ENCODE data around the gene WDTC1.

Gene WDTC1

GRCh38 chr1:27342391-27342777 is 108.0 kb downstream of the WDTC1 start:
- Histone ChIP-seq H3K36me3 (no peaks in the 10 kb centered on the region), H3K4me1 (no peaks in the 10 kb centered on the region), H3K27me3 (no peaks in the 10 kb centered on the region), H3K9me3 (no peaks in the 10 kb centered on the region), H3K4me3 (ENCODE audit: low read depth, low read length) (no peak overlapping the region)
- no peak for DNase-seq
- no peak for TF ChIP-seq CTCF (IDR thresholded peaks at IDR 0.05; ENCODE audit: low read depth, low read length)

DNA sequence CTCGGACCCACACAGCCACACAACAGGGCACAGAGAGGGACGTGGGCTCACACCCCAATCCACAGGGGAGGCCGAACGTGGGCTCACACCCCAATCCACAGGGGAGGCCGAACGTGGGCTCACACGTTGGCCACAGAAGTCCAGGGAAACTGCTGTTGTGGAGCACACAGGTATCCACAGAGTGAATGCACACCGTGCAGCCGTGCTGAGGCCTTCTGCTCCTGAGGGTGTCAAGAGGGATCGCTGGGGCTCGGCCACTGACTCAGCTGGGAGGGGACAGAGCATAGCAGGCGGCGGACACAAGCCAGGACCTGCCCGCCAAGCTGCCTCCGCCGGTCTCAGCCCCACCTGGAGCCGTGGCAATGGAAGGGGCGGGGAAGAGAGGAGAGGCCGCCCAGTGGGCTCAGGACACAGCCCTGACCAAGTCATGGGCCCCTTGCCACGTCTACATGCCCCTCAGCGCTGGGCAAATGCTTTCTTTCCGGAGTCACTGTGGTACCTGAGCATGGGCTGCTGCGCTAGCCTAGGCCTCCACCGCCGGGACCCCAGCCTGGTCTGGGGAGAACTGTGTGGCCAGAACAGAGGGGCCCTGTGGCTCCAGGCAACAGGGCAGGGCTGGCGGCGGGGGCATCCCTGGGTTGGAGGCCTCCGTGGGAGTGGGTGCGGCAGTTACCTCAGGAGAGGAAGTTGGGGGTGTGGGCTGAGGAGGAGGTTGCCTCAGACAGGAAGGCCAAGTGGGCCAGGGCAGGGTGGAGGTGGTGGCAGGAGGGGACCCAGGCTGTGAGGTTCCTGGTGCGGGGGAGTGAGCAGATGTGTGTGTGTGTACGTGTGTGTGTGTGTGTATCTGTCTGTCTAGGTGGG is 108.6 kb downstream of the WDTC1 start:
- no peaks in the 10 kb centered on the region for H3K27me3 ChIP-seq
- no peak for TF ChIP-seq CTCF (IDR thresholded peaks at IDR 0.05; ENCODE audit: low read depth, low read length)
- DNase-seq, result no peak
- no peaks in the 10 kb centered on the region for H3K4me1 ChIP-seq
- H3K36me3 ChIP-seq, result no peaks in the 10 kb centered on the region
- no peak overlapping the region for H3K4me3 ChIP-seq (ENCODE audit: low read depth, low read length)
- H3K9me3 ChIP-seq, result no peaks in the 10 kb centered on the region

GRCh38 chr1:27343639-27344025 is 109.2 kb downstream of the WDTC1 start:
- Histone ChIP-seq H3K27me3 (no peaks in the 10 kb centered on the region), H3K4me3 (ENCODE audit: low read depth, low read length) (no peak overlapping the region), H3K36me3 (no peaks in the 10 kb centered on the region), H3K4me1 (no peaks in the 10 kb centered on the region), H3K9me3 (no peaks in the 10 kb centered on the region)
- no peak for DNase-seq
- TF ChIP-seq CTCF (IDR thresholded peaks at IDR 0.05; ENCODE audit: low read depth, low read length), result no peak

DNA sequence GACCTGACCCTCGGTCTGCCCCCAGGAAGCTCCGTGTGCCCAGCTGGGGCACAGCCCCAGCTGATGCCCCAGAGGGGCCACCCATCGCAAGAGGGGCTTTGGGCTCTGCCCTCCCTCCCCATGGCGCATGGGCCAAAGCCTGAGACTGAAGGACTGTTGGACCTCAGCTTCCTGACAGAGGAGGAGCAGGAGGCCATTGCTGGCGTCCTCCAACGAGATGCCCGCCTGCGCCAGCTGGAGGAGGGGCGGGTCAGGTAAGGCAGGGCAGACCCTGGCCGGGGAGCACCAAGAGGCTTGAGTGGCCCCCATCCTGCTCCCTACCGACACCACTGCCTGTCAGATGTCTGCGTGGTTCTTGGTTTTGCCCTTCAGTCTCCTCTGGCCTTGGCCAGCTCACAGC is 110.8 kb downstream of the WDTC1 start:
- no peak for DNase-seq
- Histone ChIP-seq H3K4me1 (no peaks in the 10 kb centered on the region), H3K4me3 (ENCODE audit: low read depth, low read length) (no peak overlapping the region), H3K36me3 (no peaks in the 10 kb centered on the region), H3K27me3 (no peaks in the 10 kb centered on the region), H3K9me3 (no peaks in the 10 kb centered on the region)
- no peak for TF ChIP-seq CTCF (IDR thresholded peaks at IDR 0.05; ENCODE audit: low read depth, low read length)

- Histone ChIP-seq H3K4me3 (ENCODE audit: low read depth, low read length) (no peak overlapping the region), H3K4me1 (no peaks in the 10 kb centered on the region), H3K27me3 (no peaks in the 10 kb centered on the region), H3K36me3 (no peaks in the 10 kb centered on the region), H3K9me3 (no peaks in the 10 kb centered on the region)
- DNase-seq, result no peak
- no peak for TF ChIP-seq CTCF (IDR thresholded peaks at IDR 0.05; ENCODE audit: low read depth, low read length)
These were observed 111.9 kb downstream of the WDTC1 start for GRCh38 chr1:27346357-27346756.

GRCh38 chr1:27346991-27347624 is 112.7 kb downstream of the WDTC1 start:
- Histone ChIP-seq H3K36me3 (no peaks in the 10 kb centered on the region), H3K27me3 (no peaks in the 10 kb centered on the region), H3K4me3 (ENCODE audit: low read depth, low read length) (no peak overlapping the region), H3K9me3 (no peaks in the 10 kb centered on the region), H3K4me1 (no peaks in the 10 kb centered on the region)
- TF ChIP-seq CTCF (IDR thresholded peaks at IDR 0.05; ENCODE audit: low read depth, low read length), result no peak
- no peak for DNase-seq

Data from BE2C (cell line).